ENCODE measurements around the gene TBC1D3G. TPM values are rescaled to one million over a fixed set of nuclear protein-coding genes. Genes with fewer than 3 reads are reported as not detected.
"Not testable (repeated sequence)": the region's sequence is repeated elsewhere in the genome, so short reads cannot be mapped to it uniquely, and the experiment has no call there.

The TBC1D3G gene
- total and polyA plus RNA-seq, 2 of the 8 experiments (the other 6 are each of a cell fraction or from before 2014, with no cell fraction given): 0.18 TPM; not detected in 1

- H4K20me1 ChIP-seq (replicated peaks in 1 of 2; ENCODE audit: control insufficient read depth in 1 of 2, insufficient read depth in 2 of 2, low read length in 2 of 2); H2AK5ac ChIP-seq (ENCODE audit: low read depth, low read length); H3K79me1 ChIP-seq (ENCODE audit: low read depth, low read length); H2BK5ac ChIP-seq (ENCODE audit: low read depth, low read length); H3K4ac ChIP-seq (replicated peaks; ENCODE audit: insufficient read length, low read depth, low read length); FAIRE-seq; H3K18ac ChIP-seq (ENCODE audit: extremely low read depth, low read length); H3K9ac ChIP-seq (replicated peaks in 1 of 4; ENCODE audit: extremely low read depth in 1 of 4, low read depth in 3 of 4, low read length in 3 of 4); H2BK12ac ChIP-seq (ENCODE audit: low read depth, low read length); CTCF ChIA-PET (ENCODE audit: partially characterized antibody); POLR2A ChIA-PET (ENCODE audit: partially characterized antibody); H4K5ac ChIP-seq (ENCODE audit: insufficient read length, low read depth, low read length); H3K9me3 ChIP-seq (ENCODE audit: insufficient read depth in 2 of 2, low read depth in 1 of 2, low read length in 1 of 2); H3K4me1 ChIP-seq (replicated peaks in 1 of 4; ENCODE audit: control insufficient read depth in 3 of 4, insufficient read depth in 4 of 4, low read length in 3 of 4); H2BK15ac ChIP-seq (ENCODE audit: low read length); DNase-seq (ENCODE audit: low read depth in 1 of 2, low spot score in 2 of 2); H2AFZ ChIP-seq (ENCODE audit: low read length); H2BK120ac ChIP-seq (replicated peaks; ENCODE audit: low read depth, low read length); H3K79me2 ChIP-seq (ENCODE audit: control insufficient read depth in 1 of 2, insufficient read depth in 2 of 2, low read length in 2 of 2); H3K14ac ChIP-seq (ENCODE audit: insufficient read length); H4K91ac ChIP-seq (replicated peaks; ENCODE audit: insufficient read length, low read length); H2BK20ac ChIP-seq (ENCODE audit: low read length); H4K8ac ChIP-seq (ENCODE audit: extremely low read depth, insufficient read depth, low read length); H3K56ac ChIP-seq (replicated peaks; ENCODE audit: insufficient read length, low read depth, low read length); H3K23me2 ChIP-seq (ENCODE audit: low read depth, low read length); H3K4me2 ChIP-seq (ENCODE audit: insufficient read depth in 1 of 2, low read depth in 2 of 2, low read length in 2 of 2); H3K27ac ChIP-seq (ENCODE audit: low read depth, low read length); H3K4me3 ChIP-seq (ENCODE audit: extremely low read depth in 1 of 4, insufficient read depth in 2 of 4, low read depth in 3 of 4, low read length in 4 of 4); H3K27me3 ChIP-seq (replicated peaks in 1 of 4; ENCODE audit: control insufficient read depth in 3 of 4, extremely low read depth in 1 of 4, insufficient read depth in 3 of 4, low read length in 3 of 4); H3K23ac ChIP-seq (ENCODE audit: insufficient read length); H3K36me3 ChIP-seq (ENCODE audit: control insufficient read depth in 2 of 4, insufficient read depth in 4 of 4, low read length in 3 of 4): not testable (repeated sequence)
- WGBS, 2 experiments (ENCODE audit: extremely low coverage in 1 of 2, insufficient coverage in 1 of 2, insufficient read length in 1 of 2, insufficient replicate concordance in 2 of 2, low coverage in 1 of 2, low lambda C conversion rate in 2 of 2, missing lambda C conversion rate in 1 of 2): no CpG with 5 or more reads among the region's 6 CpGs
These were observed 38.8 kb downstream of the TBC1D3G start for GRCh38 chr17:36362496-36362895.

- 100% methylated on average over 2 of the region's 7 CpGs; no CpG with 5 or more reads in 1 of the 2 experiments for WGBS, 2 experiments (ENCODE audit: extremely low coverage in 1 of 2, insufficient coverage in 1 of 2, insufficient read length in 1 of 2, insufficient replicate concordance in 2 of 2, low coverage in 1 of 2, low lambda C conversion rate in 2 of 2, missing lambda C conversion rate in 1 of 2)
- H3K56ac ChIP-seq (replicated peaks; ENCODE audit: insufficient read length, low read depth, low read length); H3K23me2 ChIP-seq (ENCODE audit: low read depth, low read length); CTCF ChIA-PET (ENCODE audit: partially characterized antibody); H3K27me3 ChIP-seq (replicated peaks in 1 of 4; ENCODE audit: control insufficient read depth in 3 of 4, extremely low read depth in 1 of 4, insufficient read depth in 3 of 4, low read length in 3 of 4); H3K27ac ChIP-seq (ENCODE audit: low read depth, low read length); H2AK5ac ChIP-seq (ENCODE audit: low read depth, low read length); H2BK5ac ChIP-seq (ENCODE audit: low read depth, low read length); DNase-seq (ENCODE audit: low read depth in 1 of 2, low spot score in 2 of 2); H3K79me1 ChIP-seq (ENCODE audit: low read depth, low read length); H2BK120ac ChIP-seq (replicated peaks; ENCODE audit: low read depth, low read length); FAIRE-seq; H4K91ac ChIP-seq (replicated peaks; ENCODE audit: insufficient read length, low read length); H4K8ac ChIP-seq (ENCODE audit: extremely low read depth, insufficient read depth, low read length); H2BK12ac ChIP-seq (ENCODE audit: low read depth, low read length); H2BK20ac ChIP-seq (ENCODE audit: low read length); H2AFZ ChIP-seq (ENCODE audit: low read length); H4K5ac ChIP-seq (ENCODE audit: insufficient read length, low read depth, low read length); H3K36me3 ChIP-seq (ENCODE audit: control insufficient read depth in 2 of 4, insufficient read depth in 4 of 4, low read length in 3 of 4); H2BK15ac ChIP-seq (ENCODE audit: low read length); H3K14ac ChIP-seq (ENCODE audit: insufficient read length); H3K23ac ChIP-seq (ENCODE audit: insufficient read length); H3K4me3 ChIP-seq (ENCODE audit: extremely low read depth in 1 of 4, insufficient read depth in 2 of 4, low read depth in 3 of 4, low read length in 4 of 4); POLR2A ChIA-PET (ENCODE audit: partially characterized antibody); H3K9me3 ChIP-seq (ENCODE audit: insufficient read depth in 2 of 2, low read depth in 1 of 2, low read length in 1 of 2); H3K4me1 ChIP-seq (replicated peaks in 1 of 4; ENCODE audit: control insufficient read depth in 3 of 4, insufficient read depth in 4 of 4, low read length in 3 of 4); H3K9ac ChIP-seq (replicated peaks in 1 of 4; ENCODE audit: extremely low read depth in 1 of 4, low read depth in 3 of 4, low read length in 3 of 4); H3K18ac ChIP-seq (ENCODE audit: extremely low read depth, low read length); H4K20me1 ChIP-seq (replicated peaks in 1 of 2; ENCODE audit: control insufficient read depth in 1 of 2, insufficient read depth in 2 of 2, low read length in 2 of 2); H3K4ac ChIP-seq (replicated peaks; ENCODE audit: insufficient read length, low read depth, low read length); H3K4me2 ChIP-seq (ENCODE audit: insufficient read depth in 1 of 2, low read depth in 2 of 2, low read length in 2 of 2); H3K79me2 ChIP-seq (ENCODE audit: control insufficient read depth in 1 of 2, insufficient read depth in 2 of 2, low read length in 2 of 2): not testable (repeated sequence)
These were observed 52.3 kb downstream of the TBC1D3G start for GRCh38 chr17:36375938-36376337.

Measured in H1 (cell line).